Activated CD4-positive, alpha-beta T cell treated with anti-CD3 and anti-CD28 coated beads for 36 hours (primary cell): Measurements from ENCODE around the gene TTLL11. TPM values are rescaled to one million over a fixed set of nuclear protein-coding genes. Genes with fewer than 3 reads are reported as not detected.
"Not testable (repeated sequence)": the region's sequence is repeated elsewhere in the genome, so short reads cannot be mapped to it uniquely, and the experiment has no call there.

ENCODE experiments used
- ATAC-seq: fragments of 200-7000 bp; cut with Tn5 transposase; one replicate; pipeline ENCODE4 v1.10.0; 2021; ENCODE audit warnings: mild to moderate bottlenecking, moderate library complexity
- CTCF ChIA-PET: fragments of 350-600 bp; sonication (Branson Sonifier 250); formaldehyde crosslinking; loops from one replicate; lab custom pipeline; 2021; ENCODE audit warnings: antibody characterized with exemption; lab: Charles Lee
- POLR2A ChIA-PET: fragments of 350-600 bp; sonication (Branson Sonifier 250); formaldehyde crosslinking; loops from one replicate; lab custom pipeline; 2021; ENCODE audit warnings: antibody characterized with exemption, inconsistent platforms; lab: Charles Lee
- DNase-seq: peaks from one replicate; pipeline ENCODE4 v3.0.0-alpha.2; 2020
- H3K27ac Mint-ChIP-seq: one replicate; pipeline ENCODE4 v1.8.0; 2021; ENCODE audit warnings: mixed read lengths
- H3K27me3 Mint-ChIP-seq: one replicate; pipeline ENCODE4 v1.8.0; 2021; ENCODE audit warnings: mixed read lengths
- H3K36me3 Mint-ChIP-seq: one replicate; pipeline ENCODE4 v1.8.0; 2021; ENCODE audit warnings: low read depth, mixed read lengths
- H3K4me1 Mint-ChIP-seq: one replicate; pipeline ENCODE4 v1.8.0; 2021; ENCODE audit warnings: mixed read lengths
- H3K4me3 Mint-ChIP-seq: one replicate; pipeline ENCODE4 v1.8.0; 2021; ENCODE audit warnings: mild to moderate bottlenecking, moderate library complexity, mixed read lengths
- H3K9me3 Mint-ChIP-seq: one replicate; pipeline ENCODE4 v1.8.0; 2021; ENCODE audit warnings: low read depth, mixed read lengths
- intact Hi-C, 2 experiments: fragments of 100-400 bp; cut with DNase I in 1 of 2; cut with micrococcal nuclease in 1 of 2; formaldehyde crosslinking; loops; one replicate each; pipeline versions ENCODE4 v1.14.2 to v1.15.1; 2022 to 2024; cut with DNase I, micrococcal nuclease
- total RNA-seq, 2 experiments: library from RNA; stranded (reverse); gene quantifications; one replicate each; pipeline ENCODE4 v1.2.3, GENCODE V29; 2021

The TTLL11 gene
- total RNA-seq, 2 experiments from 2014 or later = 1.3 to 1.8 TPM

- Mint-ChIP-seq H3K36me3 (no peaks in the 10 kb centered on the region), H3K27me3 (no peaks in the 10 kb centered on the region), H3K27ac (no peak overlapping the region), H3K4me3 (no peak overlapping the region), H3K9me3 (no peaks in the 10 kb centered on the region), H3K4me1 (no peaks in the 10 kb centered on the region)
- CTCF ChIA-PET = interaction anchor here (0.6 to 1.0 kb wide), 3 partner anchors 11 to 63 kb away, joined by 3 read pairs; no protein-coding TSS in a partner anchor
- intact Hi-C loops = no loop called here
- ATAC-seq (no peak), DNase-seq (no peak)
- POLR2A ChIA-PET = no interaction called here
Measured at GRCh38 chr9:122011818-122012498, 81.2 kb downstream of the TTLL11 start.

DNA sequence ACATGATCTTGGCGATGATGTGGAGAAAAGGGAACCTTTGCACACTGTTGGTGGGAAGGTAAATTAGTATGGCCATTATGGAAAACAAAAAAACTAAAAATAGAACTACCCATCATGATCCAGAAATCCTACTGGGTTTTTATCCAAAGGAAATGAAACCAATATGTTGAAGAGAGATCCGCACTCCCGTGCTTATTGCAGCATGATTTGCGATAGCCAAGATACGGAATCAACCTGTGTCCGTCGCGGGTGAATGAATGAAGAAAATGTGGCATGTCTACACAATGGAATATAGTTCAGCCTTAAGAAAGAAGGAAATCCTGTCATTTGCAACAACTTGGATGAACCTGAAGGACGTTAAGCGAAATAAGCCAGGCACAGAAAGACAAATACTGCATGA, 84.5 kb downstream of the TTLL11 start:
- ChIA-PET CTCF (no interaction called here), POLR2A (no interaction called here)
- ATAC-seq = no peak
- no peaks in the 10 kb centered on the region for H3K27me3 Mint-ChIP-seq
- DNase-seq = no peak
- intact Hi-C loops = no loop called here
- H3K4me3 Mint-ChIP-seq = no peak overlapping the region
- H3K27ac Mint-ChIP-seq = no peak overlapping the region
- H3K4me1 Mint-ChIP-seq = no peaks in the 10 kb centered on the region
- no peaks in the 10 kb centered on the region for H3K9me3 Mint-ChIP-seq
- H3K36me3 Mint-ChIP-seq = no peaks in the 10 kb centered on the region

- Mint-ChIP-seq H3K27ac (no peak overlapping the region), H3K4me3 (no peak overlapping the region), H3K9me3 (no peaks in the 10 kb centered on the region), H3K27me3 (no peaks in the 10 kb centered on the region), H3K36me3 (no peaks in the 10 kb centered on the region), H3K4me1 (no peaks in the 10 kb centered on the region)
- ATAC-seq (no peak), DNase-seq (no peak)
- ChIA-PET CTCF (no interaction called here), POLR2A (no interaction called here)
- intact Hi-C loops = no loop called here
Measured at GRCh38 chr9:122007837-122008236, 85.3 kb downstream of the TTLL11 start.

DNA sequence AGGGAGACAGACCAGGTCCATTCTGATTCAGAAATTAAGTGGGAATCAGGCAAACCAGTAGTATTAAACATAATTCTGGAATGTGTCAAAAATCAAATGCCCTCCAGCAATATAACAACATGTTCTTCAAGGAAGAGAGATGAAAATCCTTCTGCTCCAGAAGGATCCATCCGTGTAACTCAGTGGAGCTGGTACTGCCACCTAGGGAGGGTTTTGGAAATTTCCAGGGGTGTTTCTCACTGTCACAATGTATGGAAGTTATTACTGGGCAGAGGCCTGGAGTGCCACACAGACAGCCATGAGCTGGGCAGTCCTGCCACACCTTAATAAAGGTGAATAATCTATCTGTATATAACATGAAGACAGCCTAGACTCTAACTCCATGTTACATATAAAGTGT, 87.5 kb downstream of the TTLL11 start:
- Mint-ChIP-seq H3K27ac (no peak overlapping the region), H3K36me3 (no peaks in the 10 kb centered on the region), H3K9me3 (no peaks in the 10 kb centered on the region), H3K4me3 (no peak overlapping the region), H3K27me3 (no peaks in the 10 kb centered on the region), H3K4me1 (no peaks in the 10 kb centered on the region)
- intact Hi-C loops = no loop called here
- DNase-seq (no peak), ATAC-seq (no peak)
- ChIA-PET CTCF (no interaction called here), POLR2A (no interaction called here)

- no peaks in the 10 kb centered on the region for H3K36me3 Mint-ChIP-seq
- ATAC-seq (no peak), DNase-seq (no peak)
- no peak overlapping the region for H3K4me3 Mint-ChIP-seq
- H3K9me3 Mint-ChIP-seq = no peaks in the 10 kb centered on the region
- POLR2A ChIA-PET = no interaction called here
- CTCF ChIA-PET = no interaction called here
- H3K4me1 Mint-ChIP-seq = no peaks in the 10 kb centered on the region
- no peak overlapping the region for H3K27ac Mint-ChIP-seq
- intact Hi-C loops = no loop called here
- H3K27me3 Mint-ChIP-seq = no peaks in the 10 kb centered on the region
Measured at GRCh38 chr9:122004589-122004988, 88.5 kb downstream of the TTLL11 start.

- H3K27ac Mint-ChIP-seq = no peak overlapping the region
- ChIA-PET POLR2A (no interaction called here), CTCF (interaction anchor here (0.5 kb wide), 1 partner anchor 1165 kb away, joined by 3 read pairs; no protein-coding TSS in a partner anchor)
- H3K27me3 Mint-ChIP-seq = no peaks in the 10 kb centered on the region
- intact Hi-C loops = no loop called here
- peaks cover 4% of the 10 kb centered on the region for H3K4me1 Mint-ChIP-seq
- no peaks in the 10 kb centered on the region for H3K36me3 Mint-ChIP-seq
- ATAC-seq (no peak), DNase-seq (no peak)
- H3K4me3 Mint-ChIP-seq = no peak overlapping the region
- no peaks in the 10 kb centered on the region for H3K9me3 Mint-ChIP-seq
Measured at GRCh38 chr9:122001491-122002201, 91.5 kb downstream of the TTLL11 start.

DNA sequence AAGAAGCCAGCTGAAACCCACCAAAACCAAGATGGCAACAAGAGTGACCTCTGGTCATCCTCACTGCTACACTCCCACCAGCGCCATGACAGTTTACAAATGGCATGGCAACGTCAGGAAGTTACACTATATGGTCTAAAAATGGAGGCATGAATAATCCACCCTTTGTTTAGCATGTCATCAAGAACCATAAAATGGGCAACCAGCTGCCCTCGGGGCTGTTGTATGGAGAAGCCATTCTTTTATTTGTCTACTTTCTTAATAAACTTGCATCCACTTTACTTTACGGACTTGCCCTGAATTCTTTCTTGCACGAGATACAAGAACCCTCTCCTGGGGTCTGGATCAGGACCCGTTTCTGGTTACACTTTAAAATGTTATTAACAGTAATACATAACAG, 92.6 kb downstream of the TTLL11 start:
- DNase-seq, H3K9me3 Mint-ChIP-seq, H3K4me3 Mint-ChIP-seq, H3K4me1 Mint-ChIP-seq, CTCF ChIA-PET, H3K27ac Mint-ChIP-seq, H3K27me3 Mint-ChIP-seq, POLR2A ChIA-PET, H3K36me3 Mint-ChIP-seq, ATAC-seq, intact Hi-C loops: not testable (repeated sequence)

GRCh38 chr9:121999556-121999955, 93.6 kb downstream of the TTLL11 start:
- ChIA-PET CTCF (no interaction called here), POLR2A (no interaction called here)
- H3K9me3 Mint-ChIP-seq = no peaks in the 10 kb centered on the region
- H3K4me3 Mint-ChIP-seq = no peak overlapping the region
- intact Hi-C loops = loop anchor here in 1 of 2 experiments (10.0 kb wide), 1 partner anchor 165 kb away; no protein-coding TSS in a partner anchor
- no peaks in the 10 kb centered on the region for H3K27me3 Mint-ChIP-seq
- DNase-seq = peak; percentile 11
- no peaks in the 10 kb centered on the region for H3K36me3 Mint-ChIP-seq
- no peak for ATAC-seq
- H3K27ac Mint-ChIP-seq = no peak overlapping the region
- peaks cover 4% of the 10 kb centered on the region for H3K4me1 Mint-ChIP-seq

DNA sequence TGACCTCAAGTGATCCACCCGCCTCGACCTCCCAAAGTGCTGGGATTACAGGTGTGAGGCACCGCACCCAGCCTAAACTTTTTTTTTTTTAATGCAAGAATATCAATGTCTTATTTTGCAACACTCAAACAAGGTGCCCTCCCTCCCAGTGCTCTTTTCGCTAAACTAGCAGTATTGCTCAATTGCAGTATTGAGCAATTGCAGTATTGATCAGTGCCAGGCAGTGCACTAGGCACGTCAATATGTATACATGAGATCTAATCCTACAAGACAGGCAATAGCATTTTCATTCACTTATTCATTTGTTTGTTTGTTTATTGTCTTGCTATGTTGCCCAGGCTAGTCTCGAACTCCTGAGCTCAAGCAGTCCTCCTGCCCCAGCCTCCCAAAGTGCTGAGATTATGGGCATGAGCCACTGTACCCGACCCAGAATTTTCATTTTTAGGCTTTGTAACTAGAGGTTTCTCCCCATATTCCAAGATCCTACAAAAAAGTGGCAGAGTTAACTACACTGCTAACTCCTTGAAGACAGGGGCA, 94.5 kb downstream of the TTLL11 start:
- DNase-seq = no peak
- no peak overlapping the region for H3K27ac Mint-ChIP-seq
- no peak for ATAC-seq
- ChIA-PET POLR2A (no interaction called here), CTCF (interaction anchor here (1.3 kb wide), 1 partner anchor 358 kb away, joined by 3 read pairs; no protein-coding TSS in a partner anchor)
- H3K27me3 Mint-ChIP-seq = no peaks in the 10 kb centered on the region
- no peaks in the 10 kb centered on the region for H3K9me3 Mint-ChIP-seq
- no peak overlapping the region for H3K4me3 Mint-ChIP-seq
- intact Hi-C loops = loop anchor here in 1 of 2 experiments (10.0 kb wide), 1 partner anchor 164 kb away; no protein-coding TSS in a partner anchor
- H3K4me1 Mint-ChIP-seq = peaks cover 4% of the 10 kb centered on the region
- H3K36me3 Mint-ChIP-seq = no peaks in the 10 kb centered on the region

- Mint-ChIP-seq H3K4me1 (peaks cover 4% of the 10 kb centered on the region), H3K9me3 (no peaks in the 10 kb centered on the region), H3K27me3 (no peaks in the 10 kb centered on the region), H3K4me3 (no peak overlapping the region), H3K36me3 (no peaks in the 10 kb centered on the region), H3K27ac (no peak overlapping the region)
- ChIA-PET CTCF (interaction anchor here (0.6 to 1.3 kb wide), 3 partner anchors 17 to 496 kb away, joined by 3 to 4 read pairs (median 3); no protein-coding TSS in a partner anchor), POLR2A (no interaction called here)
- intact Hi-C loops = loop anchor here in 1 of 2 experiments (10.0 kb wide), 1 partner anchor 163 kb away; no protein-coding TSS in a partner anchor
- ATAC-seq (no peak), DNase-seq (no peak)
Measured at GRCh38 chr9:121997791-121998190, 95.3 kb downstream of the TTLL11 start.

GRCh38 chr9:121996783-121997182, 96.3 kb downstream of the TTLL11 start:
- H3K27ac Mint-ChIP-seq = no peak overlapping the region
- intact Hi-C loops = loop anchor here in 1 of 2 experiments (10.0 kb wide), 1 partner anchor 162 kb away; no protein-coding TSS in a partner anchor
- DNase-seq (no peak), ATAC-seq (no peak)
- H3K36me3 Mint-ChIP-seq = no peaks in the 10 kb centered on the region
- no peak overlapping the region for H3K4me3 Mint-ChIP-seq
- peaks cover 4% of the 10 kb centered on the region for H3K4me1 Mint-ChIP-seq
- POLR2A ChIA-PET = no interaction called here
- CTCF ChIA-PET = interaction anchor here (1.1 to 2.5 kb wide), 3 partner anchors 16 to 447 kb away, joined by 4 to 9 read pairs (median 6); no protein-coding TSS in a partner anchor
- no peaks in the 10 kb centered on the region for H3K27me3 Mint-ChIP-seq
- H3K9me3 Mint-ChIP-seq = no peaks in the 10 kb centered on the region
